DND-41 (cell line): ENCODE measurements around the gene CHTF8.

Experiments
- ATAC-seq: fragments of 200-7000 bp; cut with Tn5 transposase; 3 replicates; pipeline ENCODE4 v1.9.1; 2021; ENCODE audit warnings: low read depth; ENCODE audit not compliant: insufficient read depth
- DNase-seq: peaks from one replicate; pipeline ENCODE4 v3.0.0-alpha.2; 2020
- H2AFZ ChIP-seq: 2 replicates; pipeline ENCODE4 v1.6.0; 2012; ENCODE audit warnings: low read depth, low read length
- H3K27ac ChIP-seq: 2 replicates; pipeline ENCODE4 v1.5.1; 2012; ENCODE audit warnings: low read length, inconsistent platforms
- H3K27me3 ChIP-seq: fragments of 200-600 bp; sonication (generic); 2 replicates; pipeline ENCODE4 v1.6.0; 2012; ENCODE audit warnings: low read length, mild to moderate bottlenecking, inconsistent platforms; ENCODE audit not compliant: insufficient read depth, poor library complexity
- H3K36me3 ChIP-seq: 2 replicates; pipeline ENCODE4 v1.5.1; 2012; ENCODE audit warnings: low read length, inconsistent platforms; ENCODE audit not compliant: insufficient read depth
- H3K4me1 ChIP-seq: 2 replicates; pipeline ENCODE4 v1.5.1; 2012; ENCODE audit warnings: mild to moderate bottlenecking, low read length; ENCODE audit not compliant: insufficient read depth
- H3K4me2 ChIP-seq: 2 replicates; pipeline ENCODE4 v1.6.0; 2012; ENCODE audit warnings: mild to moderate bottlenecking, moderate library complexity, low read length, inconsistent platforms; ENCODE audit not compliant: insufficient read depth
- H3K4me3 ChIP-seq, 2 experiments: fragments of 200-600 bp in 1 of 2; shearing (Covaris generic) in 1 of 2; 2 replicates each; pipeline ENCODE4 v1.5.1; 2012 to 2016; ENCODE audit warnings: inconsistent platforms in 2 of 2, low read length in 2 of 2, mild to moderate bottlenecking in 2 of 2, low read depth in 1 of 2, moderate library complexity in 1 of 2
- H3K79me2 ChIP-seq: 2 replicates; pipeline ENCODE4 v1.6.0; 2012; ENCODE audit warnings: low read length, inconsistent platforms; ENCODE audit not compliant: insufficient read depth
- H3K9ac ChIP-seq: 2 replicates; pipeline ENCODE4 v1.6.0; 2012; ENCODE audit warnings: low read depth, mild to moderate bottlenecking, inconsistent platforms, low read length, moderate library complexity
- H3K9me3 ChIP-seq: 2 replicates; pipeline ENCODE4 v1.5.1; 2012; ENCODE audit warnings: low read length, moderate library complexity, mild to moderate bottlenecking, inconsistent platforms; ENCODE audit not compliant: insufficient read depth, severe bottlenecking
- H4K20me1 ChIP-seq: 2 replicates; pipeline ENCODE4 v1.6.0; 2012; ENCODE audit warnings: low read length; ENCODE audit not compliant: insufficient read depth
- EZH2 ChIP-seq: IDR thresholded peaks from 3 replicates; pipeline ENCODE4 v1.6.1; 2012; ENCODE audit warnings: borderline replicate concordance, low read depth, mild to moderate bottlenecking, moderate library complexity, low read length, inconsistent platforms; ENCODE audit not compliant: severe bottlenecking
- TF ChIP-seq, protein P1 (sequence below): IDR thresholded peaks from 2 replicates; pipeline ENCODE4 v1.5.1; 2012; ENCODE audit warnings: borderline replicate concordance, low read length, moderate library complexity, mild to moderate bottlenecking; ENCODE audit not compliant: poor library complexity, severe bottlenecking; ENCODE audit errors: extremely low read depth

CHTF8 gene

DNA sequence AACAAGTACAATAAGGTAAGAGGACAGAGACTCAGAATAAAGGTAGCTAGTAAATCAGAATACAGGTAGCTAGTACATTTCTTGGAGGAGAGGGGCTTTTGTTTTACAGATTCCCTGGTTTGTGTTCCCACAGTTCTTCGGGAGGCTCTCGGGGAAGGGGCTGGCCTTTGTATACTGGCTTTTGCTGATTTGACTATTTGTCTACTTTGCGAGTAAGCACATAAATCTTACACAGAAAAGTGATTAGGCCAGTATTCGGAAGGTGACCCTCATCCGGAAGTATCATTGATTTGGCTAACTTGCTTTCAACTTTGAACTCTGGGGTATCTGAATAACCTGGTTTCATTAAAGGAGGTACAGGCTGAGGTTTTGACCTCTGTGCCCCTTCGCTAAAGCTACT is 33.2 kb upstream of the CHTF8 start:
- Histone ChIP-seq H3K4me3 (no peak overlapping the region), H3K79me2 (no peaks in the 10 kb centered on the region), H3K4me1 (no peaks in the 10 kb centered on the region), H3K27ac (no peak overlapping the region), H4K20me1 (no peaks in the 10 kb centered on the region), H3K4me2 (no peak overlapping the region), H3K9ac (no peak overlapping the region), H3K36me3 (peaks cover 90% of the 10 kb centered on the region), H3K9me3 (no peaks in the 10 kb centered on the region), H3K27me3 (no peaks in the 10 kb centered on the region), H2AFZ (no peak overlapping the region)
- DNase-seq (no peak), ATAC-seq (no peak)
- TF ChIP-seq, protein P1, sequence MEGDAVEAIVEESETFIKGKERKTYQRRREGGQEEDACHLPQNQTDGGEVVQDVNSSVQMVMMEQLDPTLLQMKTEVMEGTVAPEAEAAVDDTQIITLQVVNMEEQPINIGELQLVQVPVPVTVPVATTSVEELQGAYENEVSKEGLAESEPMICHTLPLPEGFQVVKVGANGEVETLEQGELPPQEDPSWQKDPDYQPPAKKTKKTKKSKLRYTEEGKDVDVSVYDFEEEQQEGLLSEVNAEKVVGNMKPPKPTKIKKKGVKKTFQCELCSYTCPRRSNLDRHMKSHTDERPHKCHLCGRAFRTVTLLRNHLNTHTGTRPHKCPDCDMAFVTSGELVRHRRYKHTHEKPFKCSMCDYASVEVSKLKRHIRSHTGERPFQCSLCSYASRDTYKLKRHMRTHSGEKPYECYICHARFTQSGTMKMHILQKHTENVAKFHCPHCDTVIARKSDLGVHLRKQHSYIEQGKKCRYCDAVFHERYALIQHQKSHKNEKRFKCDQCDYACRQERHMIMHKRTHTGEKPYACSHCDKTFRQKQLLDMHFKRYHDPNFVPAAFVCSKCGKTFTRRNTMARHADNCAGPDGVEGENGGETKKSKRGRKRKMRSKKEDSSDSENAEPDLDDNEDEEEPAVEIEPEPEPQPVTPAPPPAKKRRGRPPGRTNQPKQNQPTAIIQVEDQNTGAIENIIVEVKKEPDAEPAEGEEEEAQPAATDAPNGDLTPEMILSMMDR, result no peak
- TF ChIP-seq EZH2, result no peak

DNA sequence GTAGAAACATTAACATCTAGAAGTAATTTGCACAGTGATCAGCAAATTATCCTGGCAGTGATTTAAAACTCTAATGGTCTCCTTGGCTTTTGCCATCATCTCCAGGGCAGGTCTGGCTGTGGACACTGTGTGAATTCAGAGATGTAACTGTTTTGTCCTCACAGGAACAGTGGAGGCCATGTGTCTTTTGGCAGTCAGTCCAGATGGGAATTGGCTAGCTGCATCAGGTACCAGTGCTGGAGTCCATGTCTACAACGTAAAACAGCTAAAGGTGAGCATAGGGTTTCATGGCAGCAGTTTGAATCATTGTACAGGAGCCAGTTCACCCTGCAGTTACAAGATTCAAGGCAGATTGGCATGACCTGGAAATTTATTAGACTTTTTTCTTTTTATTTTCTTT is 27.8 kb upstream of the CHTF8 start:
- Histone ChIP-seq H3K4me2 (no peak overlapping the region), H4K20me1 (no peaks in the 10 kb centered on the region; the same call in 1 of the 2 replicates), H3K9ac (no peak overlapping the region), H3K79me2 (no peaks in the 10 kb centered on the region), H3K4me1 (no peaks in the 10 kb centered on the region), H3K9me3 (no peaks in the 10 kb centered on the region), H3K27me3 (no peaks in the 10 kb centered on the region), H2AFZ (no peak overlapping the region), H3K36me3 (peaks cover 84% of the 10 kb centered on the region), H3K27ac (no peak overlapping the region), H3K4me3 (no peak overlapping the region)
- ATAC-seq (no peak), DNase-seq (no peak)
- TF ChIP-seq, protein P1, result no peak
- no peak for TF ChIP-seq EZH2

GRCh38 chr16:69157196-69157595 is 24.8 kb upstream of the CHTF8 start:
- Histone ChIP-seq H3K36me3 (peaks cover 87% of the 10 kb centered on the region), H3K9ac (no peak overlapping the region), H2AFZ (no peak overlapping the region), H3K4me1 (no peaks in the 10 kb centered on the region), H3K27ac (no peak overlapping the region), H3K4me2 (no peak overlapping the region), H3K9me3 (no peaks in the 10 kb centered on the region), H3K27me3 (no peaks in the 10 kb centered on the region), H3K79me2 (no peaks in the 10 kb centered on the region), H3K4me3 (no peak overlapping the region), H4K20me1 (no peaks in the 10 kb centered on the region; the same call in 1 of the 2 replicates)
- no peak for ATAC-seq
- TF ChIP-seq, protein P1, result no peak
- no peak for TF ChIP-seq EZH2
- no peak for DNase-seq
